Mesodermal cell (in vitro differentiated cells): Measurements from ENCODE around the gene MAGOHB.

Source experiments
- H3K27ac ChIP-seq: 2 replicates; pipeline ENCODE4 v1.7.0; 2013; ENCODE audit warnings: mild to moderate bottlenecking, low read depth, low read length, moderate library complexity; ENCODE audit not compliant: severe bottlenecking
- H3K36me3 ChIP-seq: 2 replicates; pipeline ENCODE4 v1.7.1; 2013; ENCODE audit warnings: mild to moderate bottlenecking, low read length, moderate library complexity; ENCODE audit not compliant: control insufficient read depth, insufficient read depth
- H3K4me1 ChIP-seq: one replicate; pipeline ENCODE4 v1.7.1; 2013; ENCODE audit warnings: mild to moderate bottlenecking, low read length; ENCODE audit not compliant: insufficient read depth, control insufficient read depth, poor library complexity, severe bottlenecking
- H3K4me3 ChIP-seq: 2 replicates; pipeline ENCODE4 v1.7.0; 2013; ENCODE audit warnings: low read length, control low read depth, mild to moderate bottlenecking; ENCODE audit not compliant: insufficient read depth, poor library complexity, severe bottlenecking; ENCODE audit errors: extremely low read depth
- H3K9me3 ChIP-seq: 2 replicates; pipeline ENCODE4 v1.7.1; 2013; ENCODE audit warnings: mild to moderate bottlenecking, low read length, moderate library complexity; ENCODE audit not compliant: control insufficient read depth
- WGBS, 2 experiments: methylation state at CpG; one replicate each; pipeline ENCODE4 v1.1.5; 2013; ENCODE audit warnings: missing lambda C conversion rate in 2 of 2; ENCODE audit not compliant: insufficient coverage in 2 of 2; 5-methylcytosine and 5-hydroxymethylcytosine counted together

MAGOHB gene

GRCh38 chr12:10634427-10634826 lies 21.0 kb upstream of the MAGOHB start:
- Histone ChIP-seq H3K36me3 (no peaks in the 10 kb centered on the region), H3K4me1 (peaks cover 10% of the 10 kb centered on the region), H3K4me3 (no peak overlapping the region), H3K9me3 (no peaks in the 10 kb centered on the region), H3K27ac (no peak overlapping the region)
- 88 to 94% methylated on average over 4 of the region's 5 CpGs for WGBS, 2 experiments

GRCh38 chr12:10633541-10633940 lies 20.1 kb upstream of the MAGOHB start:
- Histone ChIP-seq H3K27ac (no peak overlapping the region), H3K4me3 (no peak overlapping the region)
- WGBS, 2 experiments: 73 to 93% methylated on average over 2 of the region's 3 CpGs

GRCh38 chr12:10632226-10632625 lies 18.8 kb upstream of the MAGOHB start:
- no peak overlapping the region for H3K4me3 ChIP-seq
- H3K36me3 ChIP-seq: no peaks in the 10 kb centered on the region
- peaks cover 10% of the 10 kb centered on the region for H3K4me1 ChIP-seq
- H3K9me3 ChIP-seq: no peaks in the 10 kb centered on the region
- H3K27ac ChIP-seq: no peak overlapping the region

More at GRCh38 chr12:10633541-10633940, 20.1 kb upstream of the MAGOHB start:
- Histone ChIP-seq H3K9me3 (no peaks in the 10 kb centered on the region), H3K4me1 (peaks cover 10% of the 10 kb centered on the region), H3K36me3 (no peaks in the 10 kb centered on the region)

DNA sequence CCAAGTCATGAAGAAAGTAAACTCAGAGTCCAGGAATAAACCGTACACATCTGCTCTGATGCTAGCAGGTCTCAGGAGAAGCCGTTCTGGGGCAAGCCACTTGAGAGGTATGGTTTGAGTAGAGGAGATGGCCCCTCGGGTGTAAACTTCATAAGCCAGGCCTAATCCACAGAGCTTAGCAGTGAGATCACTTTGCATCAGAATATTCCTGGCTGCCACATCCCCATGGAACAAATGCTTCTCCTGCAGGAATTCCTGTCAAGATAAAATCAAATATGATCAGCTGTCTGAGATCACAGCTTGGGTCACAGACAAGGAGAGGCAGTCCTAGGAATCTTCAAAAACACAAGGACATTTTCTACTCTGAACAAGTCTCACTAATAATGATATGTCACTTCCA lies 11.2 kb upstream of the MAGOHB start:
- Histone ChIP-seq H3K4me3 (no peak overlapping the region), H3K27ac (no peak overlapping the region), H3K9me3 (no peaks in the 10 kb centered on the region), H3K36me3 (no peaks in the 10 kb centered on the region), H3K4me1 (no peaks in the 10 kb centered on the region)
- 86 to 88% methylated on average over 1 to 2 of the region's 3 CpGs for WGBS, 2 experiments

GRCh38 chr12:10623131-10623530 lies 9.7 kb upstream of the MAGOHB start:
- Histone ChIP-seq H3K4me1 (no peaks in the 10 kb centered on the region), H3K9me3 (no peaks in the 10 kb centered on the region), H3K4me3 (no peak overlapping the region), H3K27ac (no peak overlapping the region), H3K36me3 (no peaks in the 10 kb centered on the region)

- Histone ChIP-seq H3K4me3 (no peak overlapping the region), H3K27ac (no peak overlapping the region)
- WGBS, 2 experiments: no CpG with 5 or more reads among the region's 1 CpG
Measured at GRCh38 chr12:10621278-10621677, 7.9 kb upstream of the MAGOHB start.

DNA sequence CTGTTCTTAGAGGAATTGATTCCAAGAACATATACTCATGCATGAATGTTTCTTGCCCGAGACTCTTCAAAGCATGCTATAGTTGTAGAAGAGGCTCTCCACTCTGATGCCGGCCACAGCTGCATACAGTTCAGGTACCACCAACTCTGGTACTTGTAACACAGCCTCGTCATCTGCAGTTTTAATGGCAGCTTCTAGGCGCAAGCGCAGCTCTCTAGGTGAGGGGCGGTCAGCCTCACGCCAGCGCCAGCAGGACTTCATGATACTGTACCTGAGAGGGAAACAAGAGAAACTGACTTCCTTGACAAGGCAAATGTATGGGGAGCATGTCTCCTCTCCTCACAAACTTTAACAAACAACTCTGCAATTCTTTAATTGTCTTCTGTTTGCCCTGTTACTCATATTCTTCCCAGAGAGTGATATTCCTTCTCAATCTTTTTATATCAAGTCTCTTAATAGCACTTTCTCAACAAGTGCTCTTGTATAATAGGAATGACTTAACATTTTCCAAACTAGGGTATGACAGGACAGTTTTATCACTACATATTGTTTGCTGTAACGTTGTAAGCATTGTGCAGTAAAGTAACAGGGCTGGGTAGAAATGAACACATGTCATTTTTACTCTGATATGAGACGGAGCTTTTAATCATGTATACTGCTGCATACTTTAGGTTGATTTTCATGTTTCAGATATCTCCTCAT lies 6.8 kb upstream of the MAGOHB start:
- Histone ChIP-seq H3K4me3 (no peak overlapping the region), H3K36me3 (no peaks in the 10 kb centered on the region), H3K9me3 (no peaks in the 10 kb centered on the region), H3K4me1 (no peaks in the 10 kb centered on the region), H3K27ac (no peak overlapping the region)
- 85 to 93% methylated on average over 9 of the region's 10 CpGs for WGBS, 2 experiments

More at GRCh38 chr12:10621278-10621677, 7.9 kb upstream of the MAGOHB start:
- Histone ChIP-seq H3K4me1 (no peaks in the 10 kb centered on the region), H3K9me3 (no peaks in the 10 kb centered on the region), H3K36me3 (no peaks in the 10 kb centered on the region)

- H3K4me3 ChIP-seq: no peak overlapping the region
- no peak overlapping the region for H3K27ac ChIP-seq
- no peaks in the 10 kb centered on the region for H3K9me3 ChIP-seq
- WGBS, 2 experiments: 71 to 87% methylated on average over 1 of the region's 5 CpGs
- no peaks in the 10 kb centered on the region for H3K36me3 ChIP-seq
- no peaks in the 10 kb centered on the region for H3K4me1 ChIP-seq
Measured at GRCh38 chr12:10618338-10618987, 5.1 kb upstream of the MAGOHB start.

- Histone ChIP-seq H3K36me3 (no peaks in the 10 kb centered on the region), H3K4me1 (no peaks in the 10 kb centered on the region), H3K4me3 (no peak overlapping the region), H3K9me3 (no peaks in the 10 kb centered on the region), H3K27ac (no peak overlapping the region)
- 73 to 86% methylated on average over 3 of the region's 6 CpGs for WGBS, 2 experiments
Measured at GRCh38 chr12:10617863-10618262, 4.5 kb upstream of the MAGOHB start.

GRCh38 chr12:10615532-10615931 lies 2.1 kb upstream of the MAGOHB start:
- Histone ChIP-seq H3K4me3 (no peak overlapping the region), H3K4me1 (no peaks in the 10 kb centered on the region), H3K9me3 (no peaks in the 10 kb centered on the region), H3K27ac (no peak overlapping the region), H3K36me3 (peaks cover 7% of the 10 kb centered on the region)
- WGBS, 2 experiments: 71 to 89% methylated on average over 1 to 2 of the region's 4 CpGs

DNA sequence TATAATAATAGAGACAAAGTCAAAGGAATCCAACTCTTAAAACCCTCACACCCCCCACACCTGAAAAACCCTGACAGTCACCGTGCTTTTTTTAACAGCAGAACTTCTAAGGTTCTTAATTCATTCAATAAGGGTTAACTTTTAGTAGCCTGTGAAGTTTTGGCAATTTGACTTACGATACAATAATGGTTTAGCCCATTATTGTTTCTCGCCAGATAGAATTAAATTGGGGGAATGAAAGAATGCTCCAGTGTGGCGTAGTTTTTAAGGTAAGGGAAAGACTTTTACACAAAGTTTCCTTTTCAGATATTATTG lies 604 bp upstream of the MAGOHB start:
- peaks cover 18% of the 10 kb centered on the region for H3K36me3 ChIP-seq
- no peaks in the 10 kb centered on the region for H3K4me1 ChIP-seq
- H3K27ac ChIP-seq: peak overlapping the region; percentile 93
- no peaks in the 10 kb centered on the region for H3K9me3 ChIP-seq
- peak overlapping the region; percentile 82 for H3K4me3 ChIP-seq
- WGBS, 2 experiments: 80% methylated on average over 1 of the region's 4 CpGs; no CpG with 5 or more reads in 1 of the 2 experiments
